ENCODE measurements around the gene AOC2. TPM values are rescaled to one million over a fixed set of nuclear protein-coding genes. Genes with fewer than 3 reads are reported as not detected.

Gene AOC2, protein sequence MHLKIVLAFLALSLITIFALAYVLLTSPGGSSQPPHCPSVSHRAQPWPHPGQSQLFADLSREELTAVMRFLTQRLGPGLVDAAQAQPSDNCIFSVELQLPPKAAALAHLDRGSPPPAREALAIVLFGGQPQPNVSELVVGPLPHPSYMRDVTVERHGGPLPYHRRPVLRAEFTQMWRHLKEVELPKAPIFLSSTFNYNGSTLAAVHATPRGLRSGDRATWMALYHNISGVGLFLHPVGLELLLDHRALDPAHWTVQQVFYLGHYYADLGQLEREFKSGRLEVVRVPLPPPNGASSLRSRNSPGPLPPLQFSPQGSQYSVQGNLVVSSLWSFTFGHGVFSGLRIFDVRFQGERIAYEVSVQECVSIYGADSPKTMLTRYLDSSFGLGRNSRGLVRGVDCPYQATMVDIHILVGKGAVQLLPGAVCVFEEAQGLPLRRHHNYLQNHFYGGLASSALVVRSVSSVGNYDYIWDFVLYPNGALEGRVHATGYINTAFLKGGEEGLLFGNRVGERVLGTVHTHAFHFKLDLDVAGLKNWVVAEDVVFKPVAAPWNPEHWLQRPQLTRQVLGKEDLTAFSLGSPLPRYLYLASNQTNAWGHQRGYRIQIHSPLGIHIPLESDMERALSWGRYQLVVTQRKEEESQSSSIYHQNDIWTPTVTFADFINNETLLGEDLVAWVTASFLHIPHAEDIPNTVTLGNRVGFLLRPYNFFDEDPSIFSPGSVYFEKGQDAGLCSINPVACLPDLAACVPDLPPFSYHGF
- total RNA-seq, result under 0.01 and 0.29 TPM in 2 replicates

DNA sequence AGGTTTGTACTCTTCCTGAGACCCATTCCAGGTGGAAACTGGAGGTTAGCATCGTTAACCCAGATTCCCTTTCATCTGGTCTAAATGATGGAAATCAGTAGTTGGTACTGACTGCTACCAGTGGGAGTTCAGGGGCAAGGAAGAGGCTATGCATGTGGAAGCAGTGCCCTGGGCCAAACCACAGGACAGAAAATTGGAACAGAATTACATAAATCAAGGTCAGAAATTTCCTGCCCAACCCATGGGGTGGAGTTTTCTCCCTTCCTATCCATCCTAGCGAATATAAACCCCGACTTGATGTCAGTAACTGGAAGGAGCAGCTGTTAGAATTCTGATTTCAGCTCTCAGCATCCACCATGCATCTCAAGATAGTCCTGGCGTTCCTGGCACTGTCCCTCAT lies at the start of gene AOC2:
TSS of gene AOC2 (plus strand) at position 310 of the 400 bp plus-strand sequence. CDS start at position 357, 47 bp downstream.

GRCh38 chr17:42798383-42799380 lies 45.7 kb upstream of the AOC2 start, which contains the start of the genes CNTD1 and COA3:
CNTD1 (plus strand) TSS chr17:42798861; CDS start chr17:42799068, 207 bp downstream.
COA3 (minus strand) TSS chr17:42798704; CDS start chr17:42798681, 23 bp downstream.

DNA sequence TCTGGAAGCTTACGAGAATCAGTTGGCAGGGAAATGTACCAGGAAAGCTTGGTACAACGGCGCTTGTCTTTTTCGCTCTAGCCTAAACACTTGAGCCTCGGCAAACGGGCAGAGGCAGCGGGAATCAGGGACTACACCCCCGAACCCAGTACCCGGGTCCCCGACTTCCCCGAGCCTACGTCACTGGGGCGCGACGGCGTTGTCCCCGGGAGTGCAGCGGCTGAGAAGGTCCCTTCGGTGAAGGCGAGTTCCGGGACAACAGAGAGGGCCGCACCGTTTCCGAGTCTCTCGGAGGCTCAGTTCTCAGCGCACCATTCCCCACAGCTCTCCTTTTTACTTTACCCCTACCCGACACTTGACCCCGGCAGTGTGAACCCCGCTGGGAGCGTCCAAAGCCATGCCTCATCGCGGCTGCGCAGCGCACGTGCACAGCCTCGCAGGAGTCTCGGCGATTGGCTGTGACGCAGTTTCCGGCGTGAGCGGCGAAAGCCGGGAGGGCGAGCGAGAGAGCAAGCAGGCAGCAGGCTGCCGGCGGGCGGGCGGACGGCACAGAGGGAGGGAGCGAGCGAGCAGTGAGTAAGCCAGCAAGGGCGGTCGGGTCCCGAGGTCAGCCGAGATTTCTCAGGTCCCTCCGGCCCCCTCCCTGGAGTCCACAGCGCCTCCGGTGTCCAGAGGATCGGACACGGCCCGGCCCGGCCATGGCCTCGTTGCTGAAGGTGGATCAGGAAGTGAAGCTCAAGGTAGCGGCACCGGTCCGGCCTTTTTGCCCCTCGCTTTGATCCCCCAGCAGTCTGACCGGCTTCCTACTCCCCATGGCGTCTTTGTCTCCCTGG lies 11.2 kb upstream of the AOC2 start, which contains the start of gene PSME3:
TSS of gene PSME3 (plus strand) at position 464 of the 833 bp plus-strand sequence. CDS start at position 699, 235 bp downstream.

GRCh38 chr17:42850954-42851353 lies 6.6 kb downstream of the AOC2 start, which contains the start of gene AOC3:
AOC3 (plus strand) TSS chr17:42851199; CDS start chr17:42851344, 145 bp downstream.

Other genes starting within 250 kb of the AOC2 start
- gene RETREG3, start 235.2 kb upstream of the AOC2 start, total RNA-seq, result 46.4 and 89.4 TPM in 2 replicates
- 87.6 and 110 TPM in 2 replicates for gene TUBG1, start 234.9 kb upstream of the AOC2 start, total RNA-seq
- 10.4 and 13.8 TPM in 2 replicates for gene TUBG2, start 185.3 kb upstream of the AOC2 start, total RNA-seq
- 20.5 and 27.8 TPM in 2 replicates for gene PLEKHH3, start 167.6 kb upstream of the AOC2 start, total RNA-seq
- 22.2 and 27.1 TPM in 2 replicates for gene CCR10, start 162.7 kb upstream of the AOC2 start, total RNA-seq
- 32.8 and 36.9 TPM in 2 replicates for gene CNTNAP1, start 162.0 kb upstream of the AOC2 start, total RNA-seq
- 9.6 and 12.7 TPM in 2 replicates for gene EZH1, start 99.5 kb upstream of the AOC2 start, total RNA-seq
- gene RAMP2, start 83.4 kb upstream of the AOC2 start, total RNA-seq, result 1.9 and 5.5 TPM in 2 replicates
- gene VPS25, start 71.1 kb upstream of the AOC2 start, total RNA-seq, result 128 and 142 TPM in 2 replicates
- gene WNK4, start 64.0 kb upstream of the AOC2 start, total RNA-seq, result 12.7 and 13.6 TPM in 2 replicates
- gene COA3, start 45.9 kb upstream of the AOC2 start, total RNA-seq, result 60.8 and 72.4 TPM in 2 replicates
- 0.58 TPM in 1 of 2 replicates, not detected in the other for gene CNTD1, start 45.7 kb upstream of the AOC2 start, total RNA-seq
- 69.2 and 128 TPM in 2 replicates for gene BECN1, start 20.3 kb upstream of the AOC2 start, total RNA-seq
- 85.0 and 123 TPM in 2 replicates for gene PSME3, start 11.2 kb upstream of the AOC2 start, total RNA-seq
- not detected in 2 replicates for gene AOC3, start 6.6 kb downstream of the AOC2 start, total RNA-seq
- gene G6PC1, start 56.2 kb downstream of the AOC2 start, total RNA-seq, result not detected in 2 replicates
- 25.4 and 39.0 TPM in 2 replicates for gene AARSD1, start 119.9 kb downstream of the AOC2 start, total RNA-seq
- 0.29 and 1.4 TPM in 2 replicates for gene PTGES3L, start 135.5 kb downstream of the AOC2 start, total RNA-seq
- gene RUNDC1, start 136.0 kb downstream of the AOC2 start, total RNA-seq, result 6.0 and 8.1 TPM in 2 replicates
- 1,299 and 1,434 TPM in 2 replicates for gene RPL27, start 153.8 kb downstream of the AOC2 start, total RNA-seq
- 50.7 and 79.6 TPM in 2 replicates for gene IFI35, start 162.2 kb downstream of the AOC2 start, total RNA-seq
- 161 and 164 TPM in 2 replicates for gene VAT1, start 177.8 kb downstream of the AOC2 start, total RNA-seq
- gene RND2, start 180.7 kb downstream of the AOC2 start, total RNA-seq, result 0.71 and 1.2 TPM in 2 replicates

Measured in myometrial cell (primary cell).